ENCODE results near the gene ZNF205.

- TF ChIP-seq CTCF (IDR thresholded peaks at IDR 0.05) (no peak), POLR2A (IDR thresholded peaks at IDR 0.05) (no peak)
Measured at GRCh38 chr16:3099732-3100499, 12.5 kb upstream of the ZNF205 start.
